ENCODE measurements around the gene ANGEL2.

ANGEL2 gene

DNA sequence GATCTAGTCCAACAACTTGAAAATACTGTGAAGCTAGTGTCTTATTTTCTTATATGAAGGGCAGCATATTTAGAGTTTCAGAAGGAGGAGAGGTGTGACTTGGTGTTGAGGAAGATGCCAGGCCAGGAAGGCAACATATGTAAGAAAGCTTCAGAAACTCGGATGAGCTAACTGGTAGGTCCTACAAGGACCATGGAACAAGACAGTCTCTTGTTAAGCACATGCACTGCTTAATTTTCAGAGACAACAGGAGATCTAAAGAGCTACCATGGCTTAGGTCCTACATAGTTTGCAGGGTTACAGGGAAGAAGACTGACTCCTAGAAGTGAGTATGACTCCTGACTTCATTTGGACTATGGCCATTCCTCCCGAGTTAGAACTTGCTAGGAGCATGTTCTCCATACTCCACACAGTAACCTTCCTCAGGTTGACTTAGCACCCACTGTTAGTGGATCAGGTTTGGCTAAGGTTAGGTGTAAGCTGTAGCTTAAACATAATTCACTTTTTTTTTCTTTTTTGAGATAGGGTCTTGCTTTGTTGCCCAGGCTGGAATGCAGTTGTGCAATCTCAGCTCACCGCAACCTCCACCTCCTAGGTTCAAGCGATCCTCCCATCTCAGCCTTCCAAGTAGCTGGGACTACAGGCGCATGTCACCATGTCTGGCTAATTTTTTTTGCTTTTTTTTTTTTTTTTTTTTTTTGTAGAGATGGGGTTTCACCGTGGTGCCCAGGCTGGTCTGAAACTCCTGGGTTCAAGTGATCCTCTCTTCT lies 31.0 kb downstream of the ANGEL2 start:
- TF ChIP-seq, protein P1, sequence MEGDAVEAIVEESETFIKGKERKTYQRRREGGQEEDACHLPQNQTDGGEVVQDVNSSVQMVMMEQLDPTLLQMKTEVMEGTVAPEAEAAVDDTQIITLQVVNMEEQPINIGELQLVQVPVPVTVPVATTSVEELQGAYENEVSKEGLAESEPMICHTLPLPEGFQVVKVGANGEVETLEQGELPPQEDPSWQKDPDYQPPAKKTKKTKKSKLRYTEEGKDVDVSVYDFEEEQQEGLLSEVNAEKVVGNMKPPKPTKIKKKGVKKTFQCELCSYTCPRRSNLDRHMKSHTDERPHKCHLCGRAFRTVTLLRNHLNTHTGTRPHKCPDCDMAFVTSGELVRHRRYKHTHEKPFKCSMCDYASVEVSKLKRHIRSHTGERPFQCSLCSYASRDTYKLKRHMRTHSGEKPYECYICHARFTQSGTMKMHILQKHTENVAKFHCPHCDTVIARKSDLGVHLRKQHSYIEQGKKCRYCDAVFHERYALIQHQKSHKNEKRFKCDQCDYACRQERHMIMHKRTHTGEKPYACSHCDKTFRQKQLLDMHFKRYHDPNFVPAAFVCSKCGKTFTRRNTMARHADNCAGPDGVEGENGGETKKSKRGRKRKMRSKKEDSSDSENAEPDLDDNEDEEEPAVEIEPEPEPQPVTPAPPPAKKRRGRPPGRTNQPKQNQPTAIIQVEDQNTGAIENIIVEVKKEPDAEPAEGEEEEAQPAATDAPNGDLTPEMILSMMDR (conservative IDR thresholded peaks at IDR 0.05): no peak
- TF ChIP-seq ZFX (IDR thresholded peaks at IDR 0.05): no peak
- H3K27ac ChIP-seq: no peak overlapping the region

DNA sequence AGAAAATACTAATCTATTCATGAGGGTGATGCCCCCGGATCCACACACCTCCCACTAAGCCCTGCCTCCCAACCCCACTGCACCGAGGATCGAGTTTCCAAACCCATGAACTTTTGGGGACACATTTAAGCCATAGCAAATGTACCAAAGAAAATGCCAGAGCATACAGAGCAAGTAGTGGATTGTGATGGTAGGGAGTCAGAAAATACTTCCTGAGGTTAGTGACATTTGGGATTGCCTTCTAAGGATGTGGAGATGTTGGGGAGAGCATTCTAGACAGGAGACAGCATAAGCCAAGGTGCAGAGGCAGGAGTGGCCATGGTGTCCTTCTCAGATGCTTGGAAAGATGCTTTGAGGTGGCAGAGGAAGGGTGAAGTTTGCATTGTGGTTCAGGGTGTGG lies 32.2 kb downstream of the ANGEL2 start:
- TF ChIP-seq ZFX (IDR thresholded peaks at IDR 0.05): no peak
- TF ChIP-seq, protein P1 (conservative IDR thresholded peaks at IDR 0.05): no peak
- H3K27ac ChIP-seq: no peak overlapping the region

DNA sequence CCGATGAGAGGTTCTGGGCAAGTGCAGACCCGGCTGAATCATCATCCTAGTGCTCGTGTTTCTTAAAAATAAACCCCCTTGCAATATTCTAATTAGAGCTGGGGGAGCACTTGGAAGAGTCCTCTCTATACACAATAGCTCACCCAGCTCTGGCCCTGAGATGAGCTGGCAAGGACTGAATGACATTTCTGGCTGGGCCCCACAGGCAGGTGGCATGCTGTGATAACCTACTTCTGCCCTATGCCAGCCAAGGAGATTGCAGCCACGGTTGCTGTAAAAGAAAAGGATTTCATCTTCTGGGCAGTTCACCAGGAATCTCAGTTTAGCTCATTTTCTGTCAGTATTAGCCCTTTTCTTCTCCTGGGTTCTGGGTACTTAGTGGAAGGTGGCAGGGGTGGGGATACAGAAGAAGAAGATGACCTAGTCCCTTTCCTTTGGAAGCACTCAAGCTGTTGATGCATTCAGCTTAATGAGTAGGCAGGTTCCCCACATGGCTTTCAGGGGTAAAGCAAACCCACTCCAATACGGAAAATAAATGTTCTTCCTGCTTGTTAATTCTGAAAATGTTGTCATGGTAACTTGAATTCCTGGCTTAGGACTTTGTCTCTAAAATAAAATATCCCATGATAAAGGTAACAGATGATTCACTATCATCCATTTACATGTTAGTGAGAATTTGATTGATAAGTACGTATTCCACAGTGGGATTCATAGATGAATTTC lies 33.1 kb downstream of the ANGEL2 start:
- no peak for TF ChIP-seq ZFX (IDR thresholded peaks at IDR 0.05)
- TF ChIP-seq, protein P1 (conservative IDR thresholded peaks at IDR 0.05): no peak
- no peak overlapping the region for H3K27ac ChIP-seq

DNA sequence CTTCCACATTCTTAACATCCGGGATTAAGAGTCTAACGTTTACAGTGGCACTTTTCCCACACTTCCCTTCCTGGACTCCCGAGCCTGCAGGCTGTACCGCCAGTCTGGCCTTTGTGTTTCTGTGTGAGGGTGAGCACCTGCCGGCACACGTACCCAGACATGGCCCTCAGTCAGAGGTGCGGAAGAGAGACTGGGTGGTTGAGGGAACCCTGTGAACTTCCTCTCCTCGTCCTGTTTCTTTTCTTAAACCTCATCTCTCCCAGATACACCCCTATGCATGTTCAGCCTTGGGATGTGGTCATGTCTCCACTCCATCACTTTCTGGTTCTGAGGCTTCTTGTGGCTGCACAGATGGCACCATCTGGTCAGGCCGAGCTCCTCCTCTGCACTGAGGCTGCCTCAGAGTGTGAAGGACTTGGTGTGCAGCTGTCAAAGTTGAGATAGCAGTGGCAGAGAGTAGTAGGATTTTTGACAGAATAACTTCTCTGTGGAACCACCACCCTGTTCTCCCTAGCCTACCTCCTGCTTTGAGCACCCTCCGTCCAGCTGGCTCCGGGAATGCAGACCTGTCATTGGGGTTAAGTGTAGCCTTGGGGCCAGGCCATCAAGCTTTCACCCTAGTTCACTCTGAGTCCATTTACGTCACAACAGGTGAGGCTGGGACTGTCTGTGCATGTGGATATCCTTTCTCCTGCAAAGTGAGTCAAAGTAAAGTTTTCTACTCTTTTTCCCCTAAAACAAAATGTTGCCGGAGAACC lies 33.9 kb downstream of the ANGEL2 start:
- TF ChIP-seq, protein P1 (conservative IDR thresholded peaks at IDR 0.05): no peak
- no peak for TF ChIP-seq ZFX (IDR thresholded peaks at IDR 0.05)
- H3K27ac ChIP-seq: peak overlapping the region; percentile 69

DNA sequence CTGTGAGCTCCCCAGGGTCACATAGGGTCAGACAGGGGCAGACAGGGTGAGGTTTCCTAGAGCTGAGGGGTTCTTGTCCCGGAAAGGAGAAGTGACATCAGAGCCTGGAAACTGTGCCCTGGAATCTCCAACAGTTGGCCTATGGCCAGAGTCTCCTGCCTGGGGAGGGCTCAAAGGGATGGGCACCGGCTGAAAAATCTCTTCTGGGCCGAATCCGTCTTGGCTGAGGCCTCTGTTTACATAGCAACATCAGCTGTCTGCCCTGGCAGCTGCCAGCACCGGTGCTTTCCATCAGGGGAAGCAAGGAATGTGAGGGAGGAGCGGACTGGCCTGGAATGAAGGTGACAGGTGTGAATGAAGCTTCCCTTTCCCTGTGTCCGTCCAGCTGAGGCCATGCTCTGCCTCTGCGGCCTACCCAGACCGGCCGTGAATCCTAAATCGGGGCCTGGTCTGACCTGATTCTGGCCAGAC lies 34.6 kb downstream of the ANGEL2 start:
- peak overlapping the region; percentile 69 for H3K27ac ChIP-seq
- TF ChIP-seq, protein P1 (conservative IDR thresholded peaks at IDR 0.05): no peak
- peak; percentile 38; the same call in 1 of the 2 replicates for TF ChIP-seq ZFX (IDR thresholded peaks at IDR 0.05)

DNA sequence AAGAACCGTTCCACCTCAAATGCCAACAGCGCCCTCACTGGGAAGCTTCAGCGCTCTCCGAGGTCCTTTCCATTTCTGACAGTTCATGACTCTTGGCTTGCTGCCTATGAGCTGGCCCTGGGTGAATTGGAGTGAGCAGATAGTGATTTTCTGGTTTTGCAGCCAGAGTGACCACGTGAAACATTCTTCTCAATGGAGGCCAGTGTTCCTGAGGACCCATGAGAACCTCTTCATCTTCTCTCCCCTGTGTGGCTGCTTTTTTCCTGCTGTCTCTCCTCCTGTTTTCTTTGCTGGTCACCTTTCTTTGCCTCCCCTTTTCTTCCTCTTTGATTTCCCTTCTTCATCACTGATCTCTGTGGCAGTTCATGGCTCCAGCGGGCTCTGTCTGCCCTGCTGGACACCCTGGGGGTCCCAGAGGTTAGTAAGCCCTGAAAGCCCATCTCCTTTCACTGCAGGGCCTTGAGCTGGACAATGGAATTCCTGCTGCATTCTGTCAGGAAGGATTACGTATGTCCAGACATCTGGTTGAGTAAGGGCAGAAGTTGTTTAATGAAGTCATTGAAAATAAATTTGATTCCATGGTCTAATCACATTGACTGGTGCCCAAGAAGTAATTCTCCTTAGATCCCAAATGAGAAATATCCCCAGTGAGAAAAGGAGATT lies 35.4 kb downstream of the ANGEL2 start:
- TF ChIP-seq, protein P1 (conservative IDR thresholded peaks at IDR 0.05): peak; percentile 61
- no peak for TF ChIP-seq ZFX (IDR thresholded peaks at IDR 0.05)
- H3K27ac ChIP-seq: peak overlapping the region; percentile 69

Data from C4-2B (cell line).